Islet precursor cell (in vitro differentiated cells): ENCODE results near the gene STRN.
"Not testable (repeated sequence)": the region's sequence is repeated elsewhere in the genome, so short reads cannot be mapped to it uniquely, and the experiment has no call there.

Experiments
- DNase-seq: peaks from one replicate; pipeline ENCODE4 v3.0.0-alpha.2; 2018

The STRN gene

DNA sequence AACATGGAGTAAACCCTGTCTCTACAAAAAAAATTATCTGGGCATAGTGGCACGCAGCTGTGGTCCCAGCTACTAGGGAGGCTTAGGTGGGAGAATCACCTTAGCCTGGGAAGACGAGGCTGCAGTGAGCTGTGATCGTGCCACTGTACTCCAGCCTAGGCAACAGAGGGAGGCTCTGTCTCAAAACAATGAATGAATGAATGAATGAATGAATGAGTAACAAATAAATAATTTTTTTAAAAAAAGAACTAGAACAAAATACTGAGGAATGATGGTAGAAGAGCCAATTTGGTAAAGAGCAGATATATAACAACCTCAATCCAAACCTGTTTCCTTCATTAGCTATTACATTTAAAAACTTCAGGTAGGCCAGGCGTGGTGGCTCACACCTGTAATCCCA is 60.1 kb downstream of the STRN start:
- no peak for DNase-seq

DNA sequence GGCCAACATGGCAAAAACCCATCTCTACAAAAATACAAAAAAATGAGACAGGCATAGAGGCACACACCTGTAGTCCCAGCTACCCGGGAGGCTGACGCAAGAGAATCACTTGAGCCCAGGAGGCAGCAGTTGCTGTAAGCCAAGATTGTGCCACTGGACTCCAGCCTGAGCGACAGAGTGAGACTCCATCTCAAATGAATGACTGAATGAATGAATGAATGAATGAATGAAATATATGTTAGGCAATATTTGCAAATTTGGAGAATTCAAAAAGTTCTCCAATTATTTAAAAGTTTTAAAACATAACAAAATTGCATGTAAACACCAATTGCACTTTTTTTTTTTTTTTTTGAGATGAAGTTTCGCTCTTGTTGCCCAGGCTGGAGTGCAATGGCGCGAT is 61.7 kb downstream of the STRN start:
- DNase-seq, result no peak

DNA sequence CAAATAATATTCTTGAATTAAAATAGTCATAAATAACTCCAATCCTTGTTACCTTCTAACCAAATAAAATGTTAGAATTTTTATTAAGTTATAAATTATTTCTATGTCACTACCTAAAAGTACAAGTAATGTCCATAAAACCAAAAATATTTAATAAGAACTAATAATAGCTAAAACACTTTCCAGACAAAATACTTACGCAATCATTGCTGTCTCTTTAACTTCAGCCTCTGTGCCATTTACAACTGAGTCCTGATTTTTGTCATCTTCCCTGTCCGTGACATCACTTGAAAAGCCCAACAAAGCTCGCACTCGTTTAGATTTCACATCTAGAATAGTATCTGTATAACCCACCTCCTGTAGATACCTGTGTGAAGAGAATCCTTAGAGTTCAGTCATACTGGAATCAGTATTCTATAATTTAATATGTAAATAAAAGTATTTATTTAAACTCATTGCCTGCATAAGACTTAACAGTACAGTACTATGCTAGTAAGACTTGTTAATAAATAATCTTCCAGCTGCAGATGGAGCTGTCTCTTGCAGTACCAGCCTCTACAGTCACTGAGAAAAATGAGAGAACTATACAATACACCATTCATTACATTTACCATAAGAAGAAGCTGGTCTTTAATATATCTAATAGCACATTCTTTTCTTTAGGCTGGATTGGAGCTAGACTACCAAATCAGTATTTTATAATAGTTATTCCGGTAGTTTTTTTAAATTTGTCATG is 63.8 kb downstream of the STRN start:
- no peak for DNase-seq

DNA sequence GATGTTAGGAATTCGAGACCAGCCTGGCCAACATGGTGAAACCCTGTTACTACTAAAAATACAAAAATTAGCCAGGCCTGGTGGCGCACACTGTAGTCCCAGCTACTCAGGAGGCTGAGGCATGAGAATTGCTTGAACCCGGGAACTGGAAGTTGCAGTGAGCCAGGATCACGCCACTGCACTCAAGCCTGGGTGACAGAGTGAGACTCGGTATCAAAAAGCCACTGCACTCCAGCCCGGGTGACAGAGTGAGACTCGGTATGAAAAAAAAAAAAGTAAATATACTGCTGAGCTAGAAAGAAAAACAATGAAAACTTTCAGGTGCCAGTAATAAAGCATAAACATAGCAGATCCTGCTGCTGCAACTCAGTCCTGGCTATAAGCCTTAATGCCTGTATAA is 73.5 kb downstream of the STRN start:
- no peak for DNase-seq

DNA sequence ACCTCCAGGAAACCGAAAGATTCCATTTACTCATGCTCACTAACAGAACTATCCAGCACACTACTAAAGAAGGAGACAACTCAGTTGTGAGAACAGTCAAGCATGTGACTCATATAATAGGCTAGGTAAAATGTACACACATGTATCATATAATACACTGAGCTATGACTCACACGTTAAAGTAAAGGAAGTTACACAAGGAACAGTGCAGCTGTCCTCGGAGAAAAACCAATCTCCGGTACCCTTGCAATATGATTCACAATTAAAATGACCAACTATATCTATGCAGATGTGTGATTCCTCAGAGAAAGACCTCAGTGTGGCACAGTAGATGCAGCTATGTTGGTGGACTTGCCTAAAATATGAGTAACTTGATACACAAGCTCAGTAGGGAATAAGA is 76.5 kb downstream of the STRN start:
- DNase-seq, result no peak

DNA sequence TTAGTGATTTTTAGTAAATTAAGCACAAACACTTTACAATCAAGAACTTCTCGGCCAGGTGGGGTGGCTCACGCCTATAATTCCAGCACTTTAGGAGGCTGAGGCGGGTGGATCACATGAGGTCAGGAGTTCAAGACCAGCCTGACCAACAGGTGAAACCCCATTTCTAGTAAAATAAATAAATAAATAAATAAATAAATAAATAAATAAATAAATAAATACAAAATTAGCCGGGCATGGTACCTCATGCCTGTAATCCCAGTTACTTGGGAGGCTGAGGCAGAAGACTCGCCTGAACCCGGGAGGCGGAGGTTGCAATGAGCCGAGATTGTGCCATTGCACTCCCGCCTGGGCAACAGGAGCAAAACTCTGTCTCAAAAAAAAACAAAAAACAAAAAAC is 79.2 kb downstream of the STRN start:
- not testable (repeated sequence) for DNase-seq

DNA sequence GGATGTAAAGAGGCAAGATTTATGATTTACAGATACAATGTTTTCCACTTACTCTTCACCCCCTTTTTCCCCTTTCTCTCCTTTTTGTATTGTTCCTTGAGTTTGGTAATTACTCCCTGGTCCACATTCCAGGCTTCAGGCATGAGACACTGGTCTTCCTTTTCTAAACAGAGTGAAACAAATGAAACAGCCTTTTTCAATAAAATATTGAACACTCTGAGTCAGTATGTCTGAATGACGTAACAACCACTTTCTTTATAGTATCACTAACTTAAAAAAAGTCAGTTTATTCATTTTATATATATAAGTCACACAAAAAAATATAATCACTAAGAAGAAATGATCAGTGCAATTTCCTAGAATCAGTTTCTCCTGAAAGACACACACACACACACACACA is 79.7 kb downstream of the STRN start:
- no peak for DNase-seq

DNA sequence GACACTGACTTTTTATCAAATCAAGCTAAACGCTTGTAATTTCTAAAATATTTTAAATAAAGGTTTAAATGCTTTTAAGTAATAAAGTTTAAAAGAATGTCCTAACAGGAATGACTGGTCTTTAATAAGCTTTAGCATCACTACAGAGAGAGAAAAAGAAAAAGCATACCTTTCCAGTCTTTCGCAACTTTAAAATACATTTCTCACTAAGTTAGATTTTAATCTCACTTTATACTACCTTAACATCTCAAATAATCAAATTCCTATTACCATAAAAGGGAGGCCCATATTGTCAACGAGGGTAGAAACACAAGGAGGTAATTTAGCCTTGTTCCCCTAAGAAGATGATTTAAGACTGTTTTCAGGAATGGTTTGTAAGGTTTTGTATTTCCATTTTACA is 80.7 kb downstream of the STRN start:
- no peak for DNase-seq

DNA sequence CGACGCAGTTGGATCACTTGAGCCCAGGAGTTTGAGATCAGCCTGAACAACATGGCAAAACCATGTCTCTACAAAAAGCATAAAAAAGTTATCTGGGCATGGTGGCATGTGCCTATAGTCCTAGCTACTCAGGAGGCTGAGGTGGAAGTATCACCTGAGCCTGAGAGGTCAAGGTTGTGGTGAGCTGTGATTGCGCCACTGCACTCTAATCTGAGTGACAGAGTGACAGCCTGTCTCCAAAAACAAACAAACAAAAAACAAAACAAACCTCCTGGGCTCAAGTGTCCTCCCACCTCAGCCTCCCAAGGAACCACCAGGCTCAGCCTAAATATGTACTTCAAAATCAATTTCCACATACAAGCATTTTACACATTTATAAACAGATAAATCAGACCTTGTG is 83.8 kb downstream of the STRN start:
- DNase-seq, result no peak

DNA sequence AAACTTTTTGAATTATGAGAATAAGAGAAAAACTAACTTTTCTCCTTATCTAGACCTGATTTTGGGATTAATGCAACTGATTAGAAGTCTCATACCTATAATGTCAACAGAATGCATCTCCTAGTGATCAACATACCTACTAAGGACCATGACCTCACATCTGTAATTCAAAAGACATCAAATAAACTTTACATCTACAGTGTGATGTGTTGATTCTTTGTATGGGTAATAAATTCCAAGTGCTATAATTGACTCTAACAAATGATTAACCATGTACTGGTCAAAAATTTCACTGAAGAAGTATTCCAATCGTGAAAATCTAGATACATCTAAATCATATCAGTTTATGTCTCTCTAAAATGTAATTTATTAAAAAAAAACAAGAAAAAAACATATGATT is 84.5 kb downstream of the STRN start:
- no peak for DNase-seq

DNA sequence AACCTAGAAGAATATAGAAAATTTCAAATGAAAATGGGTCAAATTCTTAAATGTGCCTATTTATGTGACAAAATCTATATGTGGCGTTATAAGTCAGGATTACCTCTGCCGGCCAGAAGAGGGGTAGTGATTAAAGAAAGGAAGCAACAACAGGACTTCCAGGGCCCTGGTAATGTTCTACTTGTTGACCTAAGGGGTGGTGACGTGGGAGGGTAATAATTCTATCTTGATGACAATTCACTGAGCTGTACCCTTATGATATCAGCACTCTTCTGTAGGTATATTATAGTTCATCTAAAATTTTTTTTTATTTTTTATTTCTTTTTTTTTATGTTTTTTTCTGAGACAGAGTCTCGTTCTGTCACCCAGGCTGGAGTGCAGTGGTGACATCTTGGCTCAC is 87.9 kb downstream of the STRN start:
- no peak for DNase-seq

DNA sequence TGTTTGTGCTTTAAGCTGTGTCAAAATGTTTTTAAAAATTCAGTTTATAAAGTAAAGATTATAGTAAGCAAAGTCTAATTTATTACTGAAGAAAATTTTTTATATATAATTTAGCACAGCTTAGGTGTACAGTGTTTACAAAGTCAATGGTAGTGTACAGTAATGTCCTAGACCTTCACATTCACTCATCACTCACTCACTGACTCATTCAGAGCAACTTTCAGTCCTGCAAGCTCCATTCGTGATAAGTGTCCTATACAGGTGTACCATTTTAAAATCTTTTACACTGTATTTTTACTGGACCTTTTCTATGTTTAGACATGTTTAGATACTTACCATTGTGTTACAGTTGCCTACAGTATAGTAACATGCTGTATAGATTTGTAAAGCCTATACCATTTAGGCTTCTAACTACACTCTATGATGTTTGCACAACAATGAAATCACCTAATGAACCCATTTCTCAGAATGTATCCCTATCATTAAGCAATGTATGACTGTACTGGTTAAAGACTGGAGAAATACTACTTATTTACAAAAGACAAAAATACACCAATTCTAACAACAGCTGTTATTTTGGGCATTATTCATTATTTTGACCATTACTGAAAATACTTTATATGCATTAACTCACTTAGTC is 95.1 kb downstream of the STRN start:
- no peak for DNase-seq

DNA sequence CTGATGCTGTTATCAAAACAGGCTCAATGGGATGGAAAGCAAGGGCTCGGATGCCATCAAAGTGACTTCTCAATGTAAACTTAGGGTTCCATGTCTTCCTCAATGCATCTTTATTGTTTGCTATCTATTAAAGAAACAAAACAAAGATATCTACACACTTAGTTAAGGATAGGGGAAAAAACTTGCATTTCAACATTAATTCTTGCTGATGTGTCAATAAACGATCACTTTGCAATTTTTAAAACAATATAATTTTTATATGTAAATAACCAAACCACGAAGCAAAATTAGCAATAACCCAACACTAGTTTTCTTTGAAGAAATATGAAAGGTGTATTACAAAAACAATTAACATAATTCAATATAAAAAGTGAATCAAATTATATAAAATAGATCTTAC is 96.7 kb downstream of the STRN start:
- DNase-seq, result no peak

DNA sequence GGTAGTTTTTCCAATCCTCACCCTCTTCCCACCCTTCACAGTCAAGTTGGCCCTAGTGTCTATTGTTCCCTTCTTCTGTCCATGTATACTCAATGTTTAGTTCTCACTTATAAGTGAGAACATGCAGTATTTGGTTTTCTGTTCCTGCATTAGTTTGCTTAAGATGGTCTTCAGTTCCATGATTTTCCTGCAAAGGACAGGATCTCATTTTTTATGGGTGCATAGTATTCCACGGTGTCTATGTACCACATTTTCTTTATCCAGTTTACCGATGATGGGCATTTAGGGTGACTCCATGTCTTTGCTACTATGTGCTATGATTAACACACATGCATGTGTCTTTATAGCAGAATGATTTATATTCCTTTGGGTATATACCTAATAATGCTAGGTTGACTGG is 104.4 kb downstream of the STRN start:
- DNase-seq, result no peak

DNA sequence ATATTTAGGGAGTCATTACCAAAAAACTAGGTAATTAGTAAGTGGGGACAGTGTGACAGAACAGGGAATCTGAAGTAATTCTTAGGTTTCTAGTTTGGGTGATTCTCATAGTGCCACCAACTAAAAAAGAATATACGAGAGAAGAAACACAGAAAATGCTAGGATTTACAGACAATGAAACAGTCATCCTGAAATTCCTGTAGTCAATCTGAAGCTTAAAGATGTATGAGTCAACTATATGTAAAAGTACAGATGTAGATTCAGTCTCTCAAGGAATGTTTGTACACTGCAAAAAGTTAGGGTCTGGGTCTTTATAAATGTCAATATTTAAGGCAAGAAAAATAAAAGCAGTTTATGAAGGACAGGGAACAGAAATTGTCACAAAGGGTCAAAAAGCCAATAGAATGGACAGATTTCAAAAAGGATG is 107.0 kb downstream of the STRN start:
- DNase-seq, result no peak

DNA sequence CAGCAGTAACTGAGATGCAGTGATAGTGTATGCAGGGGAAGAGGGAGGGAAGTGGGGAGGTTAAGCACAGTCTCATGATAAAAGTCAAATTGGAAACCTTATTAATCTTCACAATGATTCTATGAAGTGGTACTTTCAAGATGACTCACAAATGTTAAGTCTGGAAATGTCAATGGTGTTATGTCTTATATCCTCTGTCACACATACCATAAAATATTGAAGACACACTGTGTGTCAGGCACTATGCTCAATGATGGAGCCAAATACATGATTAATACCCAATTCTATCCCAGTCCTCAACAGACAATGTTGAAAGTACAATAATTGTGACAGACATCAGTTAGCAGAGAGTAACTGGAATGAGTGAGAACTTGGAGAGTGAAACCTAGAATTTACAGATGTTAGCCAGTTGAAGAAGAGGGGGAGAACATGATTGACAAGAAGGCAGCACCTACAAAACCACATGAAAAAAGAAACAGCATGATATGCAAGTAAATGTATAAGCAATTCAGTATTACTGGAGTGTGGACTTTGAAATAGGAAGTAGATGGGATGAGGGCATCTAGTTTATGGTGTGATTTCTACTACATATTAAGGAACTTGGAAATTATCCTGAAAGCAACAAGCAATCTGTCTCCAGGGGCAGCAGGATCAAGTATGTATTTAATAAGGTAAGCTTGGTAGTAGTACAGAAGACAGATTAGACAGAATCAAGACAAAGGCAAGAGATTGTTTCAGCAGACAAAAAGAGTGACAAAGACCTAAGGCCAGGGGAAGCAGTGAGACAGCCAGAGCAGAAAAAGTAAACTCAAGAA is 107.6 kb downstream of the STRN start:
- no peak for DNase-seq

DNA sequence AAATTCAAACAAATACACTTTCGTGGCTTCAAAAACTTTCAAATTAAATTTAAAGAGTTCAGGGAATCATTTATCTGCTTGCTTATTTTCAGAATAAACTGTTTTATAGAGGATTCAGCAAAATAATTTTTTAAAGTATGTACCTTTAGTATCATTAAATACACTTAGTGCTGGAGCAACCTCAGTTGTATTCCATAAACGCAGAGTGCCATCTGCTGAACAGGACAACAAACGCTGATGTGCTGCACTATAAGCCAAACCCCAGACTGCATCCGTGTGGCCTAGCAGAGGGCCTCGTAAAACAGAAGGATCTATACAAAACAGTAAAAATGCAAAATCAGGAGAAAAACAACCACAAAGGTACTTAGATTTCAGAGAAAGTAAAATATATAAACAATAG is 108.6 kb downstream of the STRN start:
- no peak for DNase-seq

DNA sequence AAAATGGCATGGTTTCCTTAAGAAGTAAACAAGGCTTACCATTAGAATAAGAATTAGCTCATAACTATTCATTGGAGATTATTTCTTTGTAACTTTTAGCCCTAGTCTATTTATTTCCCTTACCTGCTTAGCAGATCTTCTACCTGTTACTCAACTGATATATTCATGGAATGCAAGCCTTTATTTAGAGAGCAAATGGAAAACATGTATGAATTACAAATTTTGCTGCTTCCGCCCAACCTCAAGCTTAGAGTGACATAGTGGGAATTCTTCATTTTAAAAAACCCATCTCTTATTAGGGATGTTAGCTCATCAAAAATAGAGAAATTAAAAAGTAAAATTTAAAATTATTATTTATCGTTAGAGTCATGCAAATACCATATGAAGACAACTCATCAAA is 110.9 kb downstream of the STRN start:
- DNase-seq, result no peak

DNA sequence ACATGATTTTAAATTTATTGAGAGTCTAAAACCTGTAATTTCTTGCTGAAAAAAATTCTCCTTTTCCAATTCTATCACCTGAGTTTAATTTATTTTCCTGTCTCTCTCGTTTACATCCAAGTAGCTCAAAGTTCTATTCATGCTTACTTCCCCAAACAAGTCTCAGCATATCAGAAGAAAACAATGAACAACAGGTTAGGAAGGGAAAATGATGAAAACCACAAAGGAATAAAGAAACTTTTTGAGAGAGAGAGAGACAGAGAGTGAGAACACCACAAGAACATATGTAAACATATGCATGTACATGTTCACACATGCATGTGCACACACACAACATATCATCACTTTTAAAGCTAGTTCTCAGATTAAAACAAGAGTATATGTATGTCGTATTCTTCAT is 112.1 kb downstream of the STRN start:
- DNase-seq, result no peak

DNA sequence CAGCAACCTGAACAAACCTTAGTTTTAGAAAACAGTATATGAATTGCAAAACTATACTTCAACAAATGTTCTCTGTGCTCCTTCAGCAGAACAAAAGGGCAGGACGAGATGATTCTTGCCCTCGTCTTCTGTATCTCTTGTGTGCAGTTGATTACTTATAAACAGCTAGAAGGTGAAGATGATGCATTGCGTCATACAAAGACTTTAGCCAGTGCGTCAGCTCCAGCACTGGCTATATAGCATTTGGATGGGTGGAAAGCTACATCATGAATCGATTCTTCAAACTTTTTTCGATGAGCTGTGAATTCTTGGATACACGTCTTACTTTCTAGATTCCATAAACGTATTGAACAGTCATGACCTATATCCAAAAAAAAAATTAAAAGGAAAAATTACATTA is 117.1 kb downstream of the STRN start:
- no peak for DNase-seq

DNA sequence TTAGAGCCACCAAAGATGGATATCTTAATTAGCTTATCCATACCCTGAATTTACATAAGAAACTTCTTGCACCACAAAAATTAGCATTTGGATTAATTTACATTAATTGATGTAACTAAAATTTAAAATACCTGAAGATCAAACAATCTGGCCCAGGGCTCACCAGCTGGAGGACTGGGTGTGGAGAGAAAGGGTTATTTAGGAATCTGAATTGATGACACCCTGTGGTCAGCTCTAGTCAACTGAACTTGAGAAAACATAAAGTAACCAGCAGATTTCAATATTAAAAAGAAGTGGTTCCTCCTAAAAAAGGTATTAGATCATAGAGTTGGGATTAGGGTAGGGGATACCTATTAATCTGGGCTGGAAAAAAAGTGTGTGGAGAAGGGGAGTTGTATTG is 122.5 kb downstream of the STRN start:
- DNase-seq, result no peak

DNA sequence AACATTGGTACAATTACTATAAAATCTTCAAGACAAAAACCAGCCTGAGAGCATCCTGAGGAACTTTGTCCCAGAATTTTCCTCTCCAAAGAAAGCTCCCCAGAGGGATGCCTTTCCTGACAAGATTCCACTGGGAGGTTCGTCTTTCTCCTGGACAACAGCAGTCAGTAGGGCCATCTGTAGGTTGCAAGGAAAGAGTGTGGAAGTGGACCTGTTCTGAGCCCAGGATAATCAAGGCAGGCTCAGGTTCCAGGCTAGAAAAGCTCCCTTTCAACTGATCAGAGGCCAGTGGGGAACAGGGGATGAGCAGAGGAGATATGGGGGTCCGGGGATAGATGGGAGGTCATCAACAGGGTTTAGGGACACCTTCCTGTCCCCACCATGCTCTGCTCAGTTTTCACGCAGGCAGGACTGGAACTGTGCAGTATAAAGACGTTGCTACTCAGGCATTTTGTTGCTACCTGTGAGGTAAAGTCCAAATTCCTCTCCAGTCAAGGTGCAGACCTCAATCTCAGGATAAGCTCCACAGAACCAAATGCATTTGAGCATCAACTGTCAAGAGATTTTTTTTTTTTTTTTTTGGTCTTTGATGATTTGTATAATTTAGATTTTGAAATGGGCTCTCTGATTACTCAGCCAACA is 126.2 kb downstream of the STRN start:
- no peak for DNase-seq

DNA sequence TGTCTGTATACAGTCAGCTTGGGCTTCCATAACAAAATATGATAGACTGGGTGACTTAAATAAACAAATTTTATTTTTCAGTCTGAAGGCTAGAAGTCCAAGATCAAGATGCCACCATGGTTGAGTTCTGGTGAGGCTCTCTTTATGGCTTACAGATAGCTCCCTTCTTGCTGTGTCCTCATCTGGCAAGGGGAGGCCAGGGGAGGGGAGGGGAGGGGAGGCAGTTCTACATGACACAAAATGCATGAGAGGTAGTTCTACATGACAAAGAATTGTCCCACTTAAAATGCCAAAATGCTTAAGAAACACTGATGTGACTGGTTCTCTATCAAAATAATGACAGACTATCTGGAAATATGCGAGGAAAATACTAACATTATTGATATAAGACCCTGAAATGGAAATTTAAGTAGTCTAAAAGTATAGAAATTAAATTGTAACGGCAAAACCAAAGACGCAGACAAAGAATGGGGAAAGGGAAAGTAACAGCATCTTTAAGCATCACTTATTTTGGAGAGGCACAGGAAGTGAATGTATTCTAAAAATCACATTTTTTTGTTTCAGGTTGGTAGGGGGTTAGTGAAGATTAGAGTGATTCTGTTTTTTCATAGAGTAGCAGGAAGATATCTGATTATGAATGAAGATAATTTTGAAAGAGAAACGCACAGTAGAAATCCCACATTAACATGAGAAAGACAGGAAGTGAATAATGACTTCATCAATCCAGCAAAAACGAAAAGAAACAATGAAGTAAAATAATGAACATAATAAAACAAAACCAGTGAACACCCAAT is 131.4 kb downstream of the STRN start:
- DNase-seq, result no peak
